ENCODE data around the gene OR2G6. TPM values are rescaled to one million over a fixed set of nuclear protein-coding genes. Genes with fewer than 3 reads are reported as not detected.

The OR2G6 gene
- polyA plus RNA-seq, 1 donor from 2014 or later = not detected

DNA sequence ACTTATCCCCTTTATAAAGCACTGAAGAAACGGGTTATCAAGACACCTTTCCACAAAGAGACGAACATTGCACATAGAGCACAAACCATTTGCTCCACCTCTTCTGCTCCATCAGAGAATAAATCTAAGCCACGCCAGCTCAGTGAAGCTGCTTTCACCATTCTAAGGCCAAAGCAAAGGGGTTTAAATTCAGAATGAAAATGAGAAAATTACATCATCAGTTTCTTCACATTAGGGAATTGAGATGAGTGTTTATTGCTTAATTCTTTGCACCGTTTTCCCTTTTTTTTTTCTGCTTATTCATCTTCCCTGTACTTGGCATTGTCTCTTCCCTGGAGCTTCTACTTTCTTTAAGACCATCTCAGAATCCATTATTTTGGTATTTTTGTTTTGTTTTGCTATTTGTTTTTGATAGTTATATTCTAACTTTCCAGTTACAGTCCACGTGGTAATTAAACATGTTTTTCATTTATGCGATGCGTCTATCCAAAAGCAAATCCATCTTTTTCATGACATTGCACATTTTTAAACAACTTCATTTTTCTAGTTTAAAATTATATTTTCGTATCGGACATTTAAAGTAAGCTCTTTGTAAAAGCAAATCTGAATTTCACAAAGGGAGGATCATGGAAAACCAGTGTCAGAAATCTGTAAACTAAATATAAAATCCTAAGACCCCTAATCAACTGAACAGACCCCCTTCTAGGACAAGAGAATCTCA lies 68.5 kb downstream of the OR2G6 start:
- Histone ChIP-seq H3F3A (ENCODE audit: insufficient read depth, low read length, poor library complexity, severe bottlenecking) (no peaks in the 10 kb centered on the region), H3K27ac (ENCODE audit: low read length) (no peak overlapping the region), H3K9me2 (ENCODE audit: insufficient read depth, low read length) (no peaks in the 10 kb centered on the region), H3K36me3 (ENCODE audit: insufficient read depth, low read length) (no peaks in the 10 kb centered on the region), H4K20me1 (ENCODE audit: insufficient read depth) (no peaks in the 10 kb centered on the region), H2AFZ (ENCODE audit: low read depth, low read length) (no peak overlapping the region), H3K9me3 (ENCODE audit: low read length) (no peaks in the 10 kb centered on the region), H3K4me3 (ENCODE audit: low read length) (no peak overlapping the region), H3K4me2 (ENCODE audit: low read length) (no peak overlapping the region), H3K9ac (ENCODE audit: low read length) (no peak overlapping the region), H3K79me2 (replicated peaks; ENCODE audit: insufficient read depth, low read length) (no peaks in the 10 kb centered on the region), H3K27me3 (ENCODE audit: insufficient read depth, low read depth, low read length) (no peaks in the 10 kb centered on the region)
- no peak for TF ChIP-seq EP300 (conservative IDR thresholded peaks at IDR 0.05; ENCODE audit: poor library complexity, severe bottlenecking)
- TF ChIP-seq SMC3 (conservative IDR thresholded peaks at IDR 0.05; ENCODE audit: poor library complexity) = no peak
- no peak for TF ChIP-seq EZH2 (IDR thresholded peaks at IDR 0.05; ENCODE audit: borderline replicate concordance, insufficient read depth, low read length, poor library complexity, severe bottlenecking)
- TF ChIP-seq RAD21 (conservative IDR thresholded peaks at IDR 0.05) = no peak
- TF ChIP-seq MXI1 (conservative IDR thresholded peaks at IDR 0.05; ENCODE audit: poor library complexity, severe bottlenecking) = no peak
- TF ChIP-seq TAF1 (IDR thresholded peaks at IDR 0.05; ENCODE audit: low read depth) = no peak

Other genes starting within 250 kb of the OR2G6 start
- not detected in 2 replicates for gene OR2T33, start 230.1 kb upstream of the OR2G6 start, polyA plus RNA-seq
- not detected in 2 replicates for gene OR2T12, start 204.6 kb upstream of the OR2G6 start, polyA plus RNA-seq
- not detected in 2 replicates for gene OR2M7, start 183.5 kb upstream of the OR2G6 start, polyA plus RNA-seq
- not detected in 2 replicates for gene OR14C36, start 159.3 kb upstream of the OR2G6 start, polyA plus RNA-seq
- gene OR2T4, start 146.4 kb upstream of the OR2G6 start, polyA plus RNA-seq = not detected in 2 replicates
- gene OR2T6, start 132.3 kb upstream of the OR2G6 start, polyA plus RNA-seq = not detected in 2 replicates
- not detected in 2 replicates for gene OR2T1, start 105.0 kb upstream of the OR2G6 start, polyA plus RNA-seq
- not detected in 2 replicates for gene OR2T2, start 62.4 kb upstream of the OR2G6 start, polyA plus RNA-seq
- gene OR2T3, start 34.7 kb upstream of the OR2G6 start, polyA plus RNA-seq = not detected in 2 replicates
- not detected in 2 replicates for gene OR2T5, start 19.5 kb upstream of the OR2G6 start, polyA plus RNA-seq
- gene OR2T29, start 54.7 kb downstream of the OR2G6 start, polyA plus RNA-seq = not detected in 2 replicates
- gene OR2T34, start 66.7 kb downstream of the OR2G6 start, polyA plus RNA-seq = not detected in 2 replicates
- gene OR2T10, start 89.6 kb downstream of the OR2G6 start, polyA plus RNA-seq = not detected in 2 replicates
- not detected in 2 replicates for gene OR2T11, start 127.0 kb downstream of the OR2G6 start, polyA plus RNA-seq
- not detected in 2 replicates for gene OR2T35, start 137.2 kb downstream of the OR2G6 start, polyA plus RNA-seq
- gene OR2T27, start 147.5 kb downstream of the OR2G6 start, polyA plus RNA-seq = not detected in 2 replicates
- not detected in 2 replicates for gene OR14I1, start 194.7 kb downstream of the OR2G6 start, polyA plus RNA-seq
- not detected in 2 replicates for gene LYPD8, start 247.7 kb downstream of the OR2G6 start, polyA plus RNA-seq

Data from neural cell (in vitro differentiated cells).